Measurements from ENCODE around the gene THSD8.
"Not testable (repeated sequence)": the region's sequence is repeated elsewhere in the genome, so short reads cannot be mapped to it uniquely, and the experiment has no call there.

The THSD8 gene

DNA sequence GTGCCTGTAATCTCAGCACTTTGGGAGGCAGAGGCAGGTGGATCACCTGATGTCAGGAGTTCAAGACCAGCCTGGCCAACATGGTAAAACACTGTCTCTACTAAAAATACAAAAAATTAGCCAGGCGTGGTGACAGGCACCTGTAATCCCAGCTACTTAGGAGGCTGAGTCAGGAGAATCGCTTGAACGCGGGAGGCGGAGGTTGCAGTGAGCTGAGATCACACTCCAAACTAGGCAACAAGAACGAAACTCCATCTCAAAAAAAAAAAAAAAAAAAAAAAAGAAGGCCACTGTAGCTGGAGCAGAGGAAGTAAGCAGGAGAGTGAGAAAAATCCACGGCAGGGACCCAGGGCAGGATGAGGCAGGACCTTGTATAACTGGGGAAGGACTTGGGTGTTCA lies 44.7 kb downstream of the THSD8 start:
- in situ Hi-C loops (cut with MboI; ENCODE audit: low sequenced_read_pairs), result not testable (repeated sequence)

DNA sequence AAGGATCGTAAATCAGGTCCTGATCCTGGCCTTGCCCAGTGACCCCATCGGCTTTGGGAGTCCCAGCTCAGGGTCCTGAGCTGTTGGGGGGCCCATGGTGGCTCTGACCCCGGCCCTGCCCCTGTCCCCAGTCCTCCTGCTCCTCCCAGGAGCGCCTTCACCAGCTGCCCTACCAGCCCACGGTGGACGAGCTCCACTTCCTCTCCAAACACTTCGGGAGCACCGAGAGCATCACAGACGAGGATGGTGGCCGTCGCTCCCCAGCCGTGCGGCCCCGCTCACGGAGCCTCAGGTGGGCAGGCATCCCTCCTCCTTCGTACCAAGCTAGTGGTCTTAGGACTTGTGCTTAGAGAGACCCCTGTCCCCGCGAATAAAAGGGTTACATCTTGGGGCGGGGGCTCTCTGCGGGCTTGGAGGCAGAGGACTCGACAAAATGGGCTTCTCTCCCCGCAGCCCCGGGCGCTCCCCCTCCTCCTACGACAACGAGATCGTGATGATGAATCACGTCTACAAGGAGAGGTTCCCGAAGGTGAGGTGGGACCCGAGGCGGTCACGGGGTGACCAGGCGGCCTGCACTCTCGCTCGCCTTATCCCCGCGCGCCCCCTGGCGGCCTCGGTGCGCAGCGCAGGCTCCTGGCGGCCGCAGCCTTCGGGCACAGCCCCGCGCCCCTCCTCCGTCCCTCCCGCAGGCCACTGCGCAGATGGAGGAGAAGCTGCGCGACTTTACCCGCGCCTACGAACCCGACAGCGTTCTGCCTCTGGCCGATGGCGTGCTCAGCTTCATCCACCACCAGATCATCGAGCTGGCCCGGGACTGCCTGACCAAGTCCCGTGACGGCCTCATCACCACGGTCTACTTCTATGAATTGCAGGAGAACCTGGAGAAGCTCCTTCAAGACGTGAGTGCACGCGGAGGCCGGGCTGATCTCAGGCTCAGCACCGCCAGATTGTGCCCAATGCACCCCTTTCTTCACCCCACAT lies 45.6 kb downstream of the THSD8 start:
- in situ Hi-C loops (cut with MboI; ENCODE audit: low sequenced_read_pairs), result no loop called here
